Large intestine (tissue), 12 donors: ENCODE data around the gene ZNF860. TPM values are rescaled to one million over a fixed set of nuclear protein-coding genes. Genes with fewer than 3 reads are reported as not detected.
A peak's percentile ranks its signal among the peaks of the same experiment; 100 is the strongest.

ENCODE experiments used
- DNase-seq, 2 donors: peaks; one replicate each; pipeline versions ENCODE4 v3.0.0 to v3.0.0-alpha.2; 2013
- H3K27ac ChIP-seq: one replicate; pipeline ENCODE4 v1.5.1; 2013; ENCODE audit warnings: low read length
- H3K27me3 ChIP-seq: 2 replicates; pipeline ENCODE4 v1.6.1; 2013; ENCODE audit warnings: low read length; ENCODE audit not compliant: control insufficient read depth, insufficient read depth
- H3K36me3 ChIP-seq: 2 replicates; pipeline ENCODE4 v1.6.1; 2013; ENCODE audit warnings: low read length; ENCODE audit not compliant: control insufficient read depth, insufficient read depth
- H3K4me1 ChIP-seq: one replicate; pipeline ENCODE4 v1.6.1; 2013; ENCODE audit warnings: low read length; ENCODE audit not compliant: control insufficient read depth, insufficient read depth
- H3K4me3 ChIP-seq: one replicate; pipeline ENCODE4 v1.5.1; 2013; ENCODE audit warnings: low read length
- H3K9me3 ChIP-seq: one replicate; pipeline ENCODE4 v1.6.1; 2013; ENCODE audit warnings: mild to moderate bottlenecking, low read depth, low read length, moderate library complexity; ENCODE audit not compliant: control insufficient read depth
- WGBS: methylation state at CpG from one replicate; pipeline ENCODE4 v1.1.5; 2013; ENCODE audit warnings: low lambda C conversion rate; ENCODE audit not compliant: insufficient coverage; 5-methylcytosine and 5-hydroxymethylcytosine counted together
- long read RNA-seq, 11 donors: transcript quantifications; one replicate each; lab custom pipeline, GENCODE V29; 2026
- polyA plus RNA-seq: library from polyadenylated mRNA; unstranded; fragments of 120-200 nt; gene quantifications from one replicate; pipeline ENCODE4 v1.2.1, GENCODE V29; 2013

Gene ZNF860
- polyA plus RNA-seq = 1.1 TPM
- long read RNA-seq, donor 1 = 0 reads
- long read RNA-seq, donor 2, partial matches to known transcripts = 0 of 1 reads
- long read RNA-seq, donor 2, other reads (novel, unspliced or antisense) = 0 of 1 reads
- long read RNA-seq, donor 3 = 0 reads
- long read RNA-seq, donor 4 = 0 reads
- long read RNA-seq, donor 5 = 0 reads
- long read RNA-seq, donor 6, partial matches to known transcripts = 0 of 1 reads
- long read RNA-seq, donor 6, other reads (novel, unspliced or antisense) = 0 of 1 reads
- long read RNA-seq, donor 7 = 0 reads
- long read RNA-seq, donor 8 = 0 reads
- long read RNA-seq, donor 9 = 0 reads
- long read RNA-seq, donor 10, partial matches to known transcripts = 0 of 1 reads
- long read RNA-seq, donor 10, other reads (novel, unspliced or antisense) = 0 of 1 reads
- long read RNA-seq, donor 11 = 0 reads

- peak within 1 kb of the TSS; percentile 99 for H3K27ac ChIP-seq
- no peaks in the 10 kb centered on the region for H3K27me3 ChIP-seq
- peak; percentile 95 to 98 for DNase-seq
- no peaks in the 10 kb centered on the region for H3K36me3 ChIP-seq
- H3K4me1 ChIP-seq = peaks cover 16% of the 10 kb centered on the region
- peak within 1 kb of the TSS; percentile 87 for H3K4me3 ChIP-seq
- peaks cover 2% of the 10 kb centered on the region for H3K9me3 ChIP-seq
- no CpG with 5 or more reads among the region's 65 CpGs for WGBS
Observed at GRCh38 chr3:31981206-31982181, at the start of gene ZNF860, which contains the start of gene OSBPL10. ZNF860 (plus strand) TSS chr3:31981750; CDS start chr3:31989080, 7,330 bp downstream. OSBPL10 (minus strand) TSS chr3:31981262; CDS start chr3:31981179, 83 bp downstream.

GRCh38 chr3:31932990-31933389 is 48.6 kb upstream of the ZNF860 start:
- no CpG with 5 or more reads among the region's 3 CpGs for WGBS
- DNase-seq = no peak
- Histone ChIP-seq H3K4me1 (peaks cover 13% of the 10 kb centered on the region), H3K4me3 (no peak overlapping the region), H3K27me3 (no peaks in the 10 kb centered on the region), H3K36me3 (no peaks in the 10 kb centered on the region), H3K27ac (no peak overlapping the region), H3K9me3 (no peaks in the 10 kb centered on the region)

GRCh38 chr3:31934018-31934417 is 47.5 kb upstream of the ZNF860 start:
- no peaks in the 10 kb centered on the region for H3K9me3 ChIP-seq
- H3K27me3 ChIP-seq = no peaks in the 10 kb centered on the region
- WGBS = no CpG with 5 or more reads among the region's 1 CpG
- no peak overlapping the region for H3K4me3 ChIP-seq
- peaks cover 8% of the 10 kb centered on the region for H3K4me1 ChIP-seq
- H3K36me3 ChIP-seq = no peaks in the 10 kb centered on the region
- no peak for DNase-seq
- H3K27ac ChIP-seq = no peak overlapping the region

GRCh38 chr3:31934866-31935265 is 46.7 kb upstream of the ZNF860 start:
- no CpG with 5 or more reads among the region's 3 CpGs for WGBS
- Histone ChIP-seq H3K36me3 (no peaks in the 10 kb centered on the region), H3K4me3 (no peak overlapping the region), H3K9me3 (no peaks in the 10 kb centered on the region), H3K27me3 (no peaks in the 10 kb centered on the region), H3K4me1 (peaks cover 8% of the 10 kb centered on the region), H3K27ac (no peak overlapping the region)
- DNase-seq = no peak

GRCh38 chr3:31936420-31937060 is 45.0 kb upstream of the ZNF860 start:
- Histone ChIP-seq H3K27me3 (no peaks in the 10 kb centered on the region), H3K36me3 (no peaks in the 10 kb centered on the region), H3K9me3 (no peaks in the 10 kb centered on the region), H3K4me1 (peaks cover 8% of the 10 kb centered on the region), H3K4me3 (no peak overlapping the region), H3K27ac (peak overlapping the region; percentile 40)
- DNase-seq = peak; percentile 54 to 79
- WGBS = no CpG with 5 or more reads among the region's 1 CpG

GRCh38 chr3:31937225-31937624 is 44.3 kb upstream of the ZNF860 start:
- H3K27ac ChIP-seq = peak overlapping the region; percentile 40
- H3K27me3 ChIP-seq = no peaks in the 10 kb centered on the region
- no peaks in the 10 kb centered on the region for H3K9me3 ChIP-seq
- peaks cover 8% of the 10 kb centered on the region for H3K4me1 ChIP-seq
- WGBS = no CpG with 5 or more reads among the region's 4 CpGs
- no peak overlapping the region for H3K4me3 ChIP-seq
- DNase-seq = no peak
- no peaks in the 10 kb centered on the region for H3K36me3 ChIP-seq

GRCh38 chr3:31942446-31942845 is 39.1 kb upstream of the ZNF860 start:
- WGBS = no CpG with 5 or more reads among the region's 2 CpGs
- Histone ChIP-seq H3K27ac (no peak overlapping the region), H3K4me1 (peaks cover 6% of the 10 kb centered on the region)

GRCh38 chr3:31943041-31943440 is 38.5 kb upstream of the ZNF860 start:
- Histone ChIP-seq H3K27ac (no peak overlapping the region), H3K4me1 (peaks cover 10% of the 10 kb centered on the region), H3K27me3 (no peaks in the 10 kb centered on the region), H3K9me3 (no peaks in the 10 kb centered on the region), H3K4me3 (no peak overlapping the region), H3K36me3 (no peaks in the 10 kb centered on the region)
- DNase-seq = no peak

More at GRCh38 chr3:31942446-31942845, 39.1 kb upstream of the ZNF860 start:
- no peak overlapping the region for H3K4me3 ChIP-seq
- no peak for DNase-seq
- H3K9me3 ChIP-seq = no peaks in the 10 kb centered on the region
- no peaks in the 10 kb centered on the region for H3K27me3 ChIP-seq
- H3K36me3 ChIP-seq = no peaks in the 10 kb centered on the region

GRCh38 chr3:31945738-31946052 is 35.9 kb upstream of the ZNF860 start:
- Histone ChIP-seq H3K27ac (no peak overlapping the region), H3K36me3 (no peaks in the 10 kb centered on the region), H3K27me3 (no peaks in the 10 kb centered on the region), H3K4me3 (no peak overlapping the region), H3K4me1 (peaks cover 13% of the 10 kb centered on the region), H3K9me3 (no peaks in the 10 kb centered on the region)
- no peak for DNase-seq
- no CpG with 5 or more reads among the region's 3 CpGs for WGBS

- Histone ChIP-seq H3K27me3 (no peaks in the 10 kb centered on the region), H3K27ac (no peak overlapping the region), H3K9me3 (no peaks in the 10 kb centered on the region), H3K36me3 (no peaks in the 10 kb centered on the region), H3K4me1 (peaks cover 13% of the 10 kb centered on the region), H3K4me3 (no peak overlapping the region)
- no peak for DNase-seq
- no CpG with 5 or more reads among the region's 10 CpGs for WGBS
Observed at GRCh38 chr3:31946484-31947081, 35.0 kb upstream of the ZNF860 start.
